K562 (cell line): Measurements from ENCODE around the gene PI4KA. TPM values are rescaled to one million over a fixed set of nuclear protein-coding genes. Genes with fewer than 3 reads are reported as not detected.
A peak's percentile ranks its signal among the peaks of the same experiment; 100 is the strongest.

Experiments
- CUX1 ChIP-seq: fragments of 200-800 bp; sonication (Bioruptor generic); IDR thresholded peaks from 2 replicates; pipeline ENCODE4 v1.6.1; 2016; ENCODE audit warnings: missing genetic modification characterization, missing compliant biosample characterization
- MBD1 ChIP-seq: fragments of 250-450 bp; sonication (Bioruptor Pico); IDR thresholded peaks from 2 replicates; pipeline ENCODE4 v1.8.0; 2022; ENCODE audit warnings: inconsistent platforms
- PCBP1 ChIP-seq: fragments of 200-400 bp; formaldehyde crosslinking; IDR thresholded peaks from 2 replicates; pipeline ENCODE4 v1.6.1; 2018; ENCODE audit warnings: mild to moderate bottlenecking, low read depth, low read length; ENCODE audit not compliant: poor library complexity, severe bottlenecking
- polyA plus RNA-seq, 8 experiments: library from polyadenylated mRNA; depleted of rRNA in 4 of 8; stranded (reverse) in 5 of 8; unstranded in 3 of 8; fragments of >200 nt; fragmentation: Nextera tagmentation in 2 of 8; fragmentation: Illumina TruSeq in 1 of 8; extraction: Ambion mirVana in 2 of 8; extraction: Trizol in 1 of 8; gene quantifications; 2 replicates each; pipeline versions ENCODE4 v1.2.1 to v1.2.3, GENCODE V29; 2011 to 2014; ENCODE audit warnings: inconsistent platforms in 1 of 8, missing spikeins in 1 of 8
- total RNA-seq, 7 experiments: library from RNA; depleted of rRNA in 6 of 7; stranded (reverse); fragments of >200 nt in 6 of 7; fragmentation: Illumina TruSeq in 2 of 7; extraction: Trizol in 2 of 7; gene quantifications; 2 replicates each; pipeline versions ENCODE4 v1.2.1 to v1.2.3, GENCODE V29; 2011 to 2021; ENCODE audit warnings: low replicate concordance in 1 of 7
- TF ChIP-seq, protein P1 (sequence below), 2 experiments: fragments of 200-800 bp in 1 of 2; sonication (Bioruptor generic) in 1 of 2; sonication (generic) in 1 of 2; formaldehyde crosslinking in 1 of 2; IDR thresholded peaks in 1 of 2; conservative IDR thresholded peaks in 1 of 2; 2 replicates each; pipeline versions ENCODE4 v1.5.0 to v1.6.1; 2016 to 2020; ENCODE audit warnings: missing compliant biosample characterization in 1 of 2, missing genetic modification characterization in 1 of 2, missing genetic modification reagents in 1 of 2

PI4KA gene
- total and polyA plus RNA-seq, 9 of the 15 experiments (the other 6 are each of a cell fraction or from before 2014, with no cell fraction given): 7.3 to 187 (median 84.7) TPM

DNA sequence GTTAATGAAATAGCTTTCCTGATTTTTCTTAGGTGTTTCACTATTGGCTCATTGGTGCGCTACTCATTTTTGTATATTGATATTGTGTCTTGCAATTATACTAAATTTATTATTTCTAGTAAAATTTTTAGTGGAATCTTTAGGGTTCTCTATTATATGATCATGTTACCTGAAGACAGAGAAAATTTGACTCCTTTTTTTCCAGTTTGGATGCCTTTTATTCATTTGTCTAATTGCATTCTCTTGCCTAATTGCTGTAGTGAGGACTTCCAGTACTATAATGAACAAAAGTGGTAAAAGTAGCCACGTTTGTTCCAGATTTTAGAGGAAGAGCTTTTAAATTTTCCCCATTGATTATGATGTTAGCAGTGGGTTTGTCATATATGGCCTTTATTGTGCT, 198.7 kb downstream of the PI4KA start (continued):
- TF ChIP-seq CUX1 (0 out of 2 replicates have a peak, but pooled peaks have one; percentile 54), MBD1 (no peak), PCBP1 (no peak)
- TF ChIP-seq, protein P1, sequence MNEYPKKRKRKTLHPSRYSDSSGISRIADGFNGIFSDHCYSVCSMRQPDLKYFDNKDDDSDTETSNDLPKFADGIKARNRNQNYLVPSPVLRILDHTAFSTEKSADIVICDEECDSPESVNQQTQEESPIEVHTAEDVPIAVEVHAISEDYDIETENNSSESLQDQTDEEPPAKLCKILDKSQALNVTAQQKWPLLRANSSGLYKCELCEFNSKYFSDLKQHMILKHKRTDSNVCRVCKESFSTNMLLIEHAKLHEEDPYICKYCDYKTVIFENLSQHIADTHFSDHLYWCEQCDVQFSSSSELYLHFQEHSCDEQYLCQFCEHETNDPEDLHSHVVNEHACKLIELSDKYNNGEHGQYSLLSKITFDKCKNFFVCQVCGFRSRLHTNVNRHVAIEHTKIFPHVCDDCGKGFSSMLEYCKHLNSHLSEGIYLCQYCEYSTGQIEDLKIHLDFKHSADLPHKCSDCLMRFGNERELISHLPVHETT (CRISPR knock-in tag; conservative IDR thresholded peaks at IDR 0.05 in 1 of 2, IDR thresholded peaks at IDR 0.05 in 1 of 2): no peak
